Measurements from ENCODE around the gene AVPR2. TPM values are rescaled to one million over a fixed set of nuclear protein-coding genes. Genes with fewer than 3 reads are reported as not detected.

The AVPR2 gene
- total RNA-seq, 8 experiments from 2014 or later, result 0.11 to 1.4 (median 0.19) TPM; not detected in 3

GRCh38 chrX:153927672-153927921 is 23.1 kb downstream of the AVPR2 start:
- peak in 5 of 8 experiments; percentile 1 to 3 (median 2) for ATAC-seq (replicated peaks in 6 of 8)
- Histone ChIP-seq H3K4me1 (replicated peaks in 1 of 2) (peaks cover 20 to 23% of the 10 kb centered on the region in 2 donors), H3K27ac (peak overlapping the region; percentile 98 to 99), H3K4me3 (peak overlapping the region; percentile 48 to 88 (median 62))
- whole genome bisulfite sequencing, 10 experiments, result 0 to 40% (median 0%) methylated on average over 1 to 3 of the region's 8 CpGs; no CpG with 5 or more reads in 7 of the 10 experiments
- in situ Hi-C loops (cut with MboI; ENCODE audit: low pct_unique_long_range_greater_than_20kb in 2 of 9, low sequenced_read_pairs in 9 of 9, unreplicated experiment in 9 of 9), result no loop called here

GRCh38 chrX:153927922-153928760 is 23.7 kb downstream of the AVPR2 start:
- peak overlapping the region; percentile 48 to 88 (median 62) for H3K4me3 ChIP-seq
- in situ Hi-C loops (cut with MboI; ENCODE audit: low pct_unique_long_range_greater_than_20kb in 2 of 9, low sequenced_read_pairs in 9 of 9, unreplicated experiment in 9 of 9), result no loop called here
- WGBS, 10 experiments, result 0 to 47% methylated on average over 5 to 10 of the region's 76 CpGs; no CpG with 5 or more reads in 8 of the 10 experiments
- H3K4me1 ChIP-seq (replicated peaks in 1 of 2), result peaks cover 20 to 23% of the 10 kb centered on the region in 2 donors
- peak; percentile 80 to 92 (median 88) for ATAC-seq (replicated peaks in 6 of 8)
- peak overlapping the region; percentile 98 to 99 for H3K27ac ChIP-seq

GRCh38 chrX:153928846-153929245 is 24.4 kb downstream of the AVPR2 start:
- 0 to 47% methylated on average over 2 to 8 of the region's 9 CpGs; no CpG with 5 or more reads in 8 of the 10 experiments for WGBS, 10 experiments
- in situ Hi-C loops (cut with MboI; ENCODE audit: low pct_unique_long_range_greater_than_20kb in 2 of 9, low sequenced_read_pairs in 9 of 9, unreplicated experiment in 9 of 9), result no loop called here
- Histone ChIP-seq H3K4me3 (peak overlapping the region; percentile 2 to 22 (median 21)), H3K27ac (peak overlapping the region; percentile 27 to 58), H3K4me1 (replicated peaks in 1 of 2) (peaks cover 25 to 26% of the 10 kb centered on the region in 2 donors)
- peak in 3 of 8 experiments; percentile 5 to 9 (median 5) for ATAC-seq (replicated peaks in 6 of 8)

- 60% methylated on average over 1 of the region's 10 CpGs; no CpG with 5 or more reads in 9 of the 10 experiments for WGBS, 10 experiments
- in situ Hi-C loops (cut with MboI; ENCODE audit: low pct_unique_long_range_greater_than_20kb in 2 of 9, low sequenced_read_pairs in 9 of 9, unreplicated experiment in 9 of 9), result no loop called here
- peaks cover 25 to 27% of the 10 kb centered on the region in 2 donors for H3K4me1 ChIP-seq (replicated peaks in 1 of 2)
- no peak overlapping the region for H3K4me3 ChIP-seq
- H3K27ac ChIP-seq, result no peak overlapping the region
- ATAC-seq (replicated peaks in 6 of 8), result no peak
These were observed 25.1 kb downstream of the AVPR2 start for GRCh38 chrX:153929576-153929975.

GRCh38 chrX:153930011-153930910 is 25.8 kb downstream of the AVPR2 start:
- ATAC-seq (replicated peaks in 6 of 8), result no peak

GRCh38 chrX:153931151-153931550 is 26.7 kb downstream of the AVPR2 start:
- in situ Hi-C loops (cut with MboI; ENCODE audit: low pct_unique_long_range_greater_than_20kb in 2 of 9, low sequenced_read_pairs in 9 of 9, unreplicated experiment in 9 of 9), result no loop called here
- no peak for ATAC-seq (replicated peaks in 6 of 8)
- 80% methylated on average over 2 of the region's 8 CpGs; no CpG with 5 or more reads in 9 of the 10 experiments for WGBS, 10 experiments

More at GRCh38 chrX:153930011-153930910, 25.8 kb downstream of the AVPR2 start:
- Histone ChIP-seq H3K4me1 (replicated peaks in 1 of 2) (peaks cover 23 to 27% of the 10 kb centered on the region in 2 donors), H3K4me3 (no peak overlapping the region), H3K27ac (no peak overlapping the region)
- in situ Hi-C loops (cut with MboI; ENCODE audit: low pct_unique_long_range_greater_than_20kb in 2 of 9, low sequenced_read_pairs in 9 of 9, unreplicated experiment in 9 of 9), result no loop called here
- WGBS, 10 experiments, result 79% methylated on average over 2 of the region's 31 CpGs; no CpG with 5 or more reads in 9 of the 10 experiments

GRCh38 chrX:153931748-153932147 is 27.3 kb downstream of the AVPR2 start:
- no CpG with 5 or more reads among the region's 13 CpGs for WGBS, 10 experiments
- ATAC-seq (replicated peaks in 6 of 8), result no peak
- H3K4me3 ChIP-seq, result no peak overlapping the region
- H3K27ac ChIP-seq, result no peak overlapping the region
- in situ Hi-C loops (cut with MboI; ENCODE audit: low pct_unique_long_range_greater_than_20kb in 2 of 9, low sequenced_read_pairs in 9 of 9, unreplicated experiment in 9 of 9), result no loop called here
- H3K4me1 ChIP-seq (replicated peaks in 1 of 2), result peaks cover 14 to 17% of the 10 kb centered on the region in 2 donors

More at GRCh38 chrX:153931151-153931550, 26.7 kb downstream of the AVPR2 start:
- Histone ChIP-seq H3K27ac (no peak overlapping the region), H3K4me1 (replicated peaks in 1 of 2) (peaks cover 20 to 23% of the 10 kb centered on the region in 2 donors), H3K4me3 (no peak overlapping the region)

GRCh38 chrX:153932220-153932915 is 27.9 kb downstream of the AVPR2 start:
- WGBS, 10 experiments, result 50% methylated on average over 3 of the region's 13 CpGs; no CpG with 5 or more reads in 9 of the 10 experiments
- no peak for ATAC-seq (replicated peaks in 6 of 8)
- in situ Hi-C loops (cut with MboI; ENCODE audit: low pct_unique_long_range_greater_than_20kb in 2 of 9, low sequenced_read_pairs in 9 of 9, unreplicated experiment in 9 of 9), result no loop called here
- Histone ChIP-seq H3K4me3 (no peak overlapping the region), H3K4me1 (replicated peaks in 1 of 2) (peaks cover 10 to 12% of the 10 kb centered on the region in 2 donors), H3K27ac (no peak overlapping the region)

GRCh38 chrX:153933748-153934147 is 29.3 kb downstream of the AVPR2 start:
- in situ Hi-C loops (cut with MboI; ENCODE audit: low pct_unique_long_range_greater_than_20kb in 2 of 9, low sequenced_read_pairs in 9 of 9, unreplicated experiment in 9 of 9), result no loop called here
- 0 to 25% (median 0%) methylated on average over 1 to 4 of the region's 7 CpGs; no CpG with 5 or more reads in 7 of the 10 experiments for WGBS, 10 experiments
- ATAC-seq (replicated peaks in 6 of 8), result no peak

GRCh38 chrX:153934148-153934761 is 29.8 kb downstream of the AVPR2 start:
- peaks cover 6 to 7% of the 10 kb centered on the region in 2 donors for H3K4me1 ChIP-seq (replicated peaks in 1 of 2)
- peak; percentile 7 to 34 (median 22) for ATAC-seq (replicated peaks in 6 of 8)
- in situ Hi-C loops (cut with MboI; ENCODE audit: low pct_unique_long_range_greater_than_20kb in 2 of 9, low sequenced_read_pairs in 9 of 9, unreplicated experiment in 9 of 9), result no loop called here
- peak overlapping the region; percentile 64 to 96 (median 88) for H3K4me3 ChIP-seq
- 0 to 40% methylated on average over 2 of the region's 33 CpGs; no CpG with 5 or more reads in 8 of the 10 experiments for WGBS, 10 experiments
- H3K27ac ChIP-seq, result peak overlapping the region; percentile 68 to 83

More at GRCh38 chrX:153933748-153934147, 29.3 kb downstream of the AVPR2 start:
- Histone ChIP-seq H3K4me3 (peak overlapping the region; percentile 64 to 96 (median 88)), H3K27ac (no peak overlapping the region), H3K4me1 (replicated peaks in 1 of 2) (peaks cover 10% of the 10 kb centered on the region in 2 donors)

- peak within 1 kb of the TSS; percentile 64 to 96 (median 88) for H3K4me3 ChIP-seq
- in situ Hi-C loops (cut with MboI; ENCODE audit: low pct_unique_long_range_greater_than_20kb in 2 of 9, low sequenced_read_pairs in 9 of 9, unreplicated experiment in 9 of 9), result no loop called here
- H3K4me1 ChIP-seq (replicated peaks in 1 of 2), result peaks cover 6 to 7% of the 10 kb centered on the region in 2 donors
- ATAC-seq (replicated peaks in 6 of 8), result peak; percentile 89 to 98 (median 97)
- H3K27ac ChIP-seq, result peak within 1 kb of the TSS; percentile 68 to 83
- WGBS, 10 experiments, result no CpG with 5 or more reads among the region's 87 CpGs
These were observed 30.4 kb downstream of the AVPR2 start, which contains the start of gene NAA10 for GRCh38 chrX:153934762-153935325. TSS of gene NAA10 (minus strand) at chrX:153935037. CDS start at chrX:153934904, 133 bp downstream.

Measured in motor neuron (in vitro differentiated cells).